Measurements from ENCODE around the gene CBY1. TPM values are rescaled to one million over a fixed set of nuclear protein-coding genes. Genes with fewer than 3 reads are reported as not detected.

The CBY1 gene
- total RNA-seq, 2 experiments from 2014 or later, result 3.5 to 12.8 TPM

DNA sequence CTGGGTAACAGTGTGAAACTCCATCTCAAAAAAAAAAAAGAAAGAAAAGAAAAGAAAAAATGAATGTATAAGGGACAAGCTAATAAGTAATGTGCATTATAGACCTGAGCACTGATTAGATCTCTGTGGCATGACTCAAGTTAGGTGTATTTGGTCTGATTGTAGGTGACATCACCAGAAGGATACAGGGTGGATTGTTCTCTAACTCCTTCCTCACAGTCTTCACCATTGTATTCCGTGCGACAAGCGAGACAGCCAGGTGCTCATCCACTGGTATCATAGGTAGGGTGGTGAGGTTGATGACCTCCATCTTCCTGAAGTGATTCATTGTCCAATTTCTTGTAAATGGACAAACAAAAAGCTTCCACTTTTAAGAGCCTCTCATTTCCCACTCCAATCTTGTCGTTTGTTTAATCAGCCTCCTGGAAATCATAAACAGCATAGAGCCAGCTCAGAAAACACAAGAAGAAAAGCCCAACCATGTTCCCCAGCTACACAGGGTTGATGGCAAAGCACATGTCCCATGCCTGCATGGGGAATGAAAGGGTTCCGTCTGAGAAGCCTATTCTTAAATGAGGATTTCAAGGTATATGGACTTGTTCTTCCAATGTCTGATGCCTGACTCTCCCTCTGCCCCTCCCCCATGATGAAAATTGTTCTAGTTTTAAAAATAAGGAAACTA is 6.5 kb upstream of the CBY1 start:
- DNase-seq (ENCODE audit: low spot score), result no peak
- no peaks in the 10 kb centered on the region for H3K9me2 ChIP-seq (ENCODE audit: insufficient read depth, low read length)
- intact Hi-C loops (cut with micrococcal nuclease; ENCODE audit: unreplicated experiment), result no loop called here
- H3K4me3 ChIP-seq (ENCODE audit: low read depth, low read length, poor library complexity, severe bottlenecking), result no peak overlapping the region
- H3K9me3 ChIP-seq (ENCODE audit: low read length), result no peaks in the 10 kb centered on the region
- H2AFZ ChIP-seq (ENCODE audit: low read length), result no peak overlapping the region
- CTCF ChIA-PET (ENCODE audit: unreplicated experiment), result no interaction called here
- no peaks in the 10 kb centered on the region for H3K36me3 ChIP-seq (ENCODE audit: insufficient read depth, low read length)
- H3K79me2 ChIP-seq (ENCODE audit: insufficient read depth, low read depth, low read length), result no peaks in the 10 kb centered on the region
- BruUV-seq (replicated peaks), result no TSS peak
- 0 out of 2 replicates have a peak, but pooled peaks cover 4% of the 10 kb centered on the region for H4K20me1 ChIP-seq (ENCODE audit: insufficient read depth, low read length)
- POLR2A ChIA-PET, result no interaction called here
- TF ChIP-seq EZH2phosphoT487 (IDR thresholded peaks at IDR 0.05; ENCODE audit: borderline replicate concordance, low read depth, low read length) (no peak), CTCF (conservative IDR thresholded peaks at IDR 0.05; ENCODE audit: low read length) (no peak)
- H3K4me1 ChIP-seq (ENCODE audit: insufficient read depth, low read length, poor library complexity, severe bottlenecking), result no peaks in the 10 kb centered on the region
- no peak overlapping the region for H3K4me2 ChIP-seq (ENCODE audit: low read length)
- H3K27ac ChIP-seq (ENCODE audit: low read depth, low read length, poor library complexity, severe bottlenecking), result no peak overlapping the region

- Histone ChIP-seq H2AFZ (ENCODE audit: low read length) (no peak overlapping the region), H3K9me3 (ENCODE audit: low read length) (no peaks in the 10 kb centered on the region), H3K4me3 (ENCODE audit: low read depth, low read length, poor library complexity, severe bottlenecking) (no peak overlapping the region), H3K36me3 (ENCODE audit: insufficient read depth, low read length) (no peaks in the 10 kb centered on the region), H3K4me1 (ENCODE audit: insufficient read depth, low read length, poor library complexity, severe bottlenecking) (peaks cover 12% of the 10 kb centered on the region), H3K9me2 (ENCODE audit: insufficient read depth, low read length) (no peaks in the 10 kb centered on the region), H3K4me2 (ENCODE audit: low read length) (no peak overlapping the region), H3K79me2 (ENCODE audit: insufficient read depth, low read depth, low read length) (no peaks in the 10 kb centered on the region), H3K27ac (ENCODE audit: low read depth, low read length, poor library complexity, severe bottlenecking) (no peak overlapping the region), H4K20me1 (ENCODE audit: insufficient read depth, low read length) (no peaks in the 10 kb centered on the region)
- TF ChIP-seq EZH2phosphoT487 (IDR thresholded peaks at IDR 0.05; ENCODE audit: borderline replicate concordance, low read depth, low read length), result no peak
- no peak for TF ChIP-seq CTCF (conservative IDR thresholded peaks at IDR 0.05; ENCODE audit: low read length)
- ChIA-PET POLR2A (interaction anchor here (0.7 kb wide), 1 partner anchor 28 kb away, joined by 4 read pairs; no protein-coding TSS in a partner anchor), CTCF (ENCODE audit: unreplicated experiment) (no interaction called here)
- no TSS peak for BruUV-seq (replicated peaks)
- intact Hi-C loops (cut with micrococcal nuclease; ENCODE audit: unreplicated experiment), result no loop called here
- peak; percentile 14 for DNase-seq (ENCODE audit: low spot score)
Measured at GRCh38 chr22:38652859-38653258, 3.6 kb upstream of the CBY1 start.

GRCh38 chr22:38653741-38654140 is 2.7 kb upstream of the CBY1 start:
- H3K9me2 ChIP-seq (ENCODE audit: insufficient read depth, low read length), result no peaks in the 10 kb centered on the region
- H3K79me2 ChIP-seq (ENCODE audit: insufficient read depth, low read depth, low read length), result no peaks in the 10 kb centered on the region
- H3K36me3 ChIP-seq (ENCODE audit: insufficient read depth, low read length), result no peaks in the 10 kb centered on the region
- no peak overlapping the region for H3K27ac ChIP-seq (ENCODE audit: low read depth, low read length, poor library complexity, severe bottlenecking)
- no peak overlapping the region for H3K4me3 ChIP-seq (ENCODE audit: low read depth, low read length, poor library complexity, severe bottlenecking)
- no peaks in the 10 kb centered on the region for H3K9me3 ChIP-seq (ENCODE audit: low read length)
- TF ChIP-seq EZH2phosphoT487 (IDR thresholded peaks at IDR 0.05; ENCODE audit: borderline replicate concordance, low read depth, low read length), result no peak
- no peak for TF ChIP-seq CTCF (conservative IDR thresholded peaks at IDR 0.05; ENCODE audit: low read length)
- no peak for DNase-seq (ENCODE audit: low spot score)
- ChIA-PET CTCF (ENCODE audit: unreplicated experiment) (no interaction called here), POLR2A (no interaction called here)
- intact Hi-C loops (cut with micrococcal nuclease; ENCODE audit: unreplicated experiment), result no loop called here
- no peak overlapping the region for H3K4me2 ChIP-seq (ENCODE audit: low read length)
- no peak overlapping the region for H2AFZ ChIP-seq (ENCODE audit: low read length)
- peaks cover 12% of the 10 kb centered on the region for H3K4me1 ChIP-seq (ENCODE audit: insufficient read depth, low read length, poor library complexity, severe bottlenecking)
- BruUV-seq (replicated peaks), result no TSS peak
- no peaks in the 10 kb centered on the region for H4K20me1 ChIP-seq (ENCODE audit: insufficient read depth, low read length)
